MCF 10A (cell line): Measurements from ENCODE around the gene IL1RN. TPM values are rescaled to one million over a fixed set of nuclear protein-coding genes. Genes with fewer than 3 reads are reported as not detected.

ENCODE experiments used
- BruUV-seq: library from RNA; stranded (reverse); fragments of 400-500 nt; replicated peaks from 2 replicates; lab custom pipeline; 2021; lab: Mats Ljungman, UMichigan
- CTCF ChIA-PET: fragments of 300-600 bp; sonication (Branson Sonifier 250); formaldehyde crosslinking; extraction: SDS; loops from one replicate; lab custom pipeline; 2021; ENCODE audit warnings: antibody characterized with exemption, inconsistent platforms; lab: Yijun Ruan, JAX
- POLR2A ChIA-PET: fragments of 300-600, 350-650 bp; sonication (Branson Sonifier 250); formaldehyde crosslinking; extraction: SDS; loops from one replicate; lab custom pipeline; 2020; ENCODE audit warnings: antibody characterized with exemption, inconsistent platforms; lab: Yijun Ruan, JAX
- DNase-seq: peaks from one replicate; pipeline ENCODE4 v3.0.0-alpha.2; 2018; ENCODE audit not compliant: unreplicated experiment
- H3K27ac Mint-ChIP-seq: one replicate; pipeline ENCODE4 v1.8.0; 2022; ENCODE audit warnings: mild to moderate bottlenecking, low read depth, mixed read lengths; ENCODE audit not compliant: unreplicated experiment
- H3K27me3 Mint-ChIP-seq: one replicate; pipeline ENCODE4 v1.8.0; 2022; ENCODE audit warnings: mixed read lengths; ENCODE audit not compliant: insufficient read depth, unreplicated experiment
- H3K36me3 Mint-ChIP-seq: one replicate; pipeline ENCODE4 v1.8.0; 2022; ENCODE audit warnings: mild to moderate bottlenecking, moderate library complexity, mixed read lengths; ENCODE audit not compliant: insufficient read depth, unreplicated experiment
- H3K4me1 Mint-ChIP-seq: one replicate; pipeline ENCODE4 v1.8.0; 2022; ENCODE audit warnings: mixed read lengths; ENCODE audit not compliant: insufficient read depth, unreplicated experiment
- H3K4me3 Mint-ChIP-seq: one replicate; pipeline ENCODE4 v1.8.0; 2022; ENCODE audit warnings: mild to moderate bottlenecking, moderate library complexity, mixed read lengths; ENCODE audit not compliant: unreplicated experiment
- H3K9me3 Mint-ChIP-seq: one replicate; pipeline ENCODE4 v1.8.0; 2022; ENCODE audit warnings: mixed read lengths; ENCODE audit not compliant: unreplicated experiment
- CTCF ChIP-seq: fragments of 200-600 bp; IDR thresholded peaks from one replicate; pipeline ENCODE4 v1.8.0; 2022; ENCODE audit warnings: antibody characterized with exemption, mild to moderate bottlenecking; ENCODE audit not compliant: unreplicated experiment
- intact Hi-C: fragments of 100-400 bp; cut with micrococcal nuclease; formaldehyde crosslinking; loops from 2 replicates; pipeline ENCODE4 v1.14.1; 2022
- total RNA-seq: library from RNA; stranded (reverse); gene quantifications from 2 replicates; pipeline ENCODE4 v1.2.3, GENCODE V29; 2022

IL1RN gene
- total RNA-seq, 1 experiment from 2014 or later = not detected

GRCh38 chr2:113122364-113122763 is 5.0 kb upstream of the IL1RN start:
- Mint-ChIP-seq H3K27ac (no peak overlapping the region), H3K4me3 (no peak overlapping the region), H3K27me3 (no peaks in the 10 kb centered on the region), H3K36me3 (no peaks in the 10 kb centered on the region), H3K4me1 (peaks cover 23% of the 10 kb centered on the region), H3K9me3 (no peaks in the 10 kb centered on the region)
- DNase-seq = no peak
- no TSS peak for BruUV-seq
- ChIA-PET POLR2A (interaction anchor here (1.6 kb wide), 1 partner anchor 14 kb away, joined by 3 read pairs; no protein-coding TSS in a partner anchor), CTCF (interaction anchor here (0.5 to 6.6 kb wide), 7 partner anchors 8 to 269 kb away, joined by 3 to 32 read pairs (median 5); no protein-coding TSS in a partner anchor)
- intact Hi-C loops = no loop called here
- no peak for TF ChIP-seq CTCF

- Mint-ChIP-seq H3K27ac (no peak overlapping the region), H3K4me3 (no peak overlapping the region), H3K9me3 (no peaks in the 10 kb centered on the region), H3K27me3 (no peaks in the 10 kb centered on the region), H3K4me1 (peaks cover 15% of the 10 kb centered on the region), H3K36me3 (no peaks in the 10 kb centered on the region)
- POLR2A ChIA-PET = interaction anchor here (0.7 to 1.5 kb wide), 2 partner anchors 34 to 75 kb away, joined by 3 read pairs; no protein-coding TSS in a partner anchor
- no peak for TF ChIP-seq CTCF
- no peak for DNase-seq
- CTCF ChIA-PET = interaction anchor here (0.6 to 4.6 kb wide), 3 partner anchors 13 to 117 kb away, joined by 3 to 36 read pairs (median 6); no protein-coding TSS in a partner anchor
- no TSS peak for BruUV-seq
- intact Hi-C loops = no loop called here
These were observed 3.7 kb upstream of the IL1RN start for GRCh38 chr2:113123726-113124125.

GRCh38 chr2:113124181-113124961 is 3.0 kb upstream of the IL1RN start:
- Mint-ChIP-seq H3K4me1 (peaks cover 15% of the 10 kb centered on the region), H3K27me3 (no peaks in the 10 kb centered on the region), H3K4me3 (no peak overlapping the region), H3K36me3 (no peaks in the 10 kb centered on the region), H3K27ac (no peak overlapping the region), H3K9me3 (no peaks in the 10 kb centered on the region)
- BruUV-seq = no TSS peak
- ChIA-PET CTCF (interaction anchor here (0.6 to 4.6 kb wide), 7 partner anchors 9 to 266 kb away, joined by 3 to 36 read pairs (median 5); no protein-coding TSS in a partner anchor), POLR2A (interaction anchor here (0.8 to 1.7 kb wide), 5 partner anchors 10 to 44 kb away, joined by 3 to 4 read pairs (median 3); no protein-coding TSS in a partner anchor)
- peak; percentile 66 for DNase-seq
- no peak for TF ChIP-seq CTCF
- intact Hi-C loops = no loop called here
